Skeletal muscle tissue (tissue), 4 donors: Measurements from ENCODE around the gene GJC1. TPM values are rescaled to one million over a fixed set of nuclear protein-coding genes. Genes with fewer than 3 reads are reported as not detected.
A peak's percentile ranks its signal among the peaks of the same experiment; 100 is the strongest.

Source experiments
- H3K27ac ChIP-seq: one replicate; pipeline ENCODE4 v1.7.0; 2013; ENCODE audit warnings: mild to moderate bottlenecking, low read depth, low read length, inconsistent platforms
- H3K27me3 ChIP-seq, 3 donors: one replicate each; pipeline ENCODE4 v1.7.0; 2013; ENCODE audit warnings: low read length in 3 of 3; ENCODE audit not compliant: control insufficient read depth in 3 of 3, insufficient read depth in 3 of 3
- H3K36me3 ChIP-seq, 3 donors: one replicate each; pipeline ENCODE4 v1.7.0; 2013; ENCODE audit warnings: low read length in 3 of 3; ENCODE audit not compliant: control insufficient read depth in 3 of 3, insufficient read depth in 3 of 3
- H3K4me1 ChIP-seq, 3 donors: one replicate each; pipeline ENCODE4 v1.7.0; 2013; ENCODE audit warnings: low read length in 3 of 3, mild to moderate bottlenecking in 3 of 3; ENCODE audit not compliant: control insufficient read depth in 3 of 3, insufficient read depth in 3 of 3
- H3K4me3 ChIP-seq, 3 donors: one replicate each; pipeline ENCODE4 v1.7.0; 2013; ENCODE audit warnings: low read length in 3 of 3
- H3K9ac ChIP-seq, 3 donors: one replicate each; pipeline ENCODE4 v1.7.0; 2013; ENCODE audit warnings: low read length in 3 of 3, mild to moderate bottlenecking in 3 of 3, moderate library complexity in 2 of 3, low read depth in 1 of 3
- H3K9me3 ChIP-seq, 3 donors: one replicate each; pipeline ENCODE4 v1.7.0; 2013; ENCODE audit warnings: low read length in 3 of 3; ENCODE audit not compliant: control insufficient read depth in 3 of 3
- total RNA-seq: library from RNA; depleted of rRNA; stranded (reverse); fragments of >200 nt; gene quantifications from one replicate; pipeline ENCODE4 v1.2.3, GENCODE V29; 2014
- donor health status: Osteomylitis.

GJC1 gene
- total RNA-seq, 1 donor from 2014 or later: 24.5 TPM

DNA sequence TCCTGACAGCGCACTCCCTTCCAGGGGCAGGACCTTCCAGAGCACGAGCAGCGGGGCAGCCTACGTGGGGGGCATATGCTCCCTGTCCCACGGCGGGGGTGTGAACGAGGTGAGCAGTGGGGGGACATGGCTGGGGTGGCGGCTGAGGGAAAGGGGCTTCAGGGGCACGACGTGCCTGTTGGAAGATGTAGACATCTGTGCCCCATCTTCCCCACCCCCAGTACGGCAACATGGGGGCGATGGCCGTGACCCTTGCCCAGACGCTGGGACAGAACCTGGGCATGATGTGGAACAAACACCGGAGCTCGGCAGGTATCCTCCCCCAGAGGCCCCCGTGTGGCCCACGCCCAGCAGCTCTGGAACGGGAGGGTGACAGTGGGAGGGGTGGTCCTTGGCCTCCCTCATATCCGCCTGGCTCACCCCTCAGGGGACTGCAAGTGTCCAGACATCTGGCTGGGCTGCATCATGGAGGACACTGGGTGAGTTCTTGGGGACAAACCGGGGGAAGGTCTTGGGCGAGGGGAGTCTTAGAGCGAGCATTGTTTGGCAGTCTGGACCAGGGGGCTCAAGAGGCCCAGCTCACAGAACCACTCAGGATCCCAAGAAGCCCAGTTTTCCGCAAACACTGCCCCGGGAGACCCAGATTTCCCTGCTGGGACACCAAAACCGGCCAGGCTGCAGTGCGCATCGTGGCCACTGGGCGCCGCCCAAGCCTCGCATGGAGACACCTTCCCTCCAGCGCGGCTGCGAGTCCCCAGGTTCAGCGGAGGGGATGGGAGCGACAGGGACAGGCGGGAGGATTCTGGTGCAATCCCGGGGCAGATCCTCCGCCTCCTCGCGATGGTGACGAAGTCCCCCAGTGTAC, 55.6 kb downstream of the GJC1 start:
- Histone ChIP-seq H3K9ac (peak overlapping the region in 2 of 3 donors; percentile 1 to 62), H3K4me1 (peaks cover 17 to 26% (median 18%) of the 10 kb centered on the region in 3 donors), H3K9me3 (no peaks in the 10 kb centered on the region), H3K4me3 (peak overlapping the region; percentile 65 to 77 (median 76)), H3K27ac (no peak overlapping the region), H3K27me3 (peaks cover 11 to 30% (median 19%) of the 10 kb centered on the region in 3 donors), H3K36me3 (no peaks in the 10 kb centered on the region)

DNA sequence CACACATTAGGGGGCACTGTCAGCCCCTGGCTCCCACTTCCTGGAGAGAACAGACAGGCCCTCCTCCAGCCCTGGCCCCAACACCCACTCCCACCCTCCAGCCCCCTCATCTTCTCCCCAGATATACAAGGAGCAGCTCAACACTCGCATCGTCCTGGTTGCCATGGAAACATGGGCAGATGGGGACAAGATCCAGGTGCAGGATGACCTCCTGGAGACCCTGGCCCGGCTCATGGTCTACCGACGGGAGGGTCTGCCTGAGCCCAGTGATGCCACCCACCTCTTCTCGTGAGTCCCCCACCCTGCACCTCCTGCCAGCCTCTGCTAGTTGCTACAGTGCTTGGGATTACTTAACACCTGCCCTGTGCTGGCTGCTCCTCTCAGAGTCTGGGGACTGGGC, 56.9 kb downstream of the GJC1 start:
- Histone ChIP-seq H3K27ac (no peak overlapping the region), H3K4me1 (peaks cover 13 to 18% (median 14%) of the 10 kb centered on the region in 3 donors)

DNA sequence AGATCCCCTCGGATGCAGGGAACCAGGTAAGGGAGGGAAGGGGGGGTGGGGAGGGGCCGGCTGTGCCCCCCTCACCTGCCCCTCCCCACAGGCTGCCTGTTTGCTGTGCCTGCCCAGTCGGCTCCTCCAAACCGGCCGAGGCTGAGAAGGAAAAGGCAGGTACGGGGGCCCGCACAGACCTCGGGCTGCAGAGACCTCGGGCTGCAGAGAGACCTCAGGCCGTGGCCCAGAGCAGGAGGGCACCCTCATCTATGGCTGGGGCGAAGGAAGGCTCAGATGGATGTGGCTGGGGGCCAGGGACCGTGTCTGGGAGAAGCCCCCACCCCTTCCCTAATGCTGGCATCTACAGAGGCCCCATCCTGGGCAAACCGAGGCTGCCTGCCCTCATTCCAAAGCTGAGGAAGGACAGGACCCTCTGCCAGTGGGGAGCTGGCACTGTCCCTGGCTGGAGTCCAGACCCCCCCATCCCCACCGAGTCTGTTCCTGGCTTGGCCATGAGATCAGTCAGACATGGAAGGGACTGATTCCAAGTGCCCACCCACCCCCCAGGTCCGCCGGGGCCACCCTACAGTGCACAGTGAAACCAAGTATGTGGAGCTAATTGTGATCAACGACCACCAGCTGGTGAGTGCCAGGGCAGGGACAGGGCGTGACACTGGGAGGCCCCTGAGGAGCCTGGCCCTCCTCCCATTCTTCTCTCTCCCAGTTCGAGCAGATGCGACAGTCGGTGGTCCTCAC, 57.6 kb downstream of the GJC1 start:
- H3K27me3 ChIP-seq: peaks cover 7 to 20% (median 7%) of the 10 kb centered on the region in 3 donors
- no peak overlapping the region for H3K27ac ChIP-seq
- H3K4me3 ChIP-seq: no peak overlapping the region
- no peaks in the 10 kb centered on the region for H3K9me3 ChIP-seq
- no peaks in the 10 kb centered on the region for H3K36me3 ChIP-seq
- no peak overlapping the region for H3K9ac ChIP-seq
- H3K4me1 ChIP-seq: peaks cover 13 to 18% (median 14%) of the 10 kb centered on the region in 3 donors

More for the DNA sequence above, 56.9 kb downstream of the GJC1 start:
- Histone ChIP-seq H3K4me3 (no peak overlapping the region), H3K36me3 (no peaks in the 10 kb centered on the region), H3K9me3 (no peaks in the 10 kb centered on the region), H3K27me3 (peaks cover 7 to 25% (median 14%) of the 10 kb centered on the region in 3 donors), H3K9ac (no peak overlapping the region)

DNA sequence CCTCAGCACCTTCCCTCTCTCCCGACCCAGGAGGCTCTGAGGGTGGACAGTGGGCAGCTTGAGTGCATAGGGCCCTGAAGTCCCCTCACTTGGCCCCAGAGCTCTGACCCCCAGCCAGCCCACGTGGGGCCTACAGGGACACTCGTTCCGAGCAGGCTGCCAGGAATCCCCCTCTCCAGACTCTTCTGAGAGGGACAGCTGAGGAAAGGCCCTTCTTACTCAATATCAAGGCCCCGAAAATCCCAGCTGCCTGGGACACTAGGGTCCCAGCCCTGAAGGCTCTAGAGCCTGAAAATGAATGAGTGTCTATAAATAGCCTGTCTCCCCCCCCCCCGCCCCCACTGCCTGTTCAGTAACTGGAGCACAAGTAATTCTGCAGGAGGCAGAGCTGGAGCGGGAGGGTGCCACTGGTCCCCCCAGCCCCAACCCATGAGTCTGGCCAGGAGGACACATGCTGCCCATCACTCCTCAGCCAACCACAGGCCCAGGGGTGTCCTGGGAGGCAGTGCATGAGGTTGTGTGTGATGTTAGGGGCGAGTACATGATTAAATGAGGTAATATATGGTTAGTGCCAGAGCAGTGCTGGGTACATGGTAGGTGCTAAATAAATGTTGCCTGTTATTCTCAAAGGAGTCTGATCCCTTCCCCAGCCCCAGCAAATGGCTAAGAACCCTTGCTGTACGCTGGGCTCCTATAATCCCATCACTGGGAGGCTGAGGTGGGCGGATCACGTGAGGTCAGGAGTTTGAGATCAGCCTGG, 59.7 kb downstream of the GJC1 start:
- Histone ChIP-seq H3K9ac (no peak overlapping the region), H3K27ac (no peak overlapping the region), H3K27me3 (peaks cover 6 to 19% (median 10%) of the 10 kb centered on the region in 3 donors), H3K4me1 (peaks cover 7 to 13% (median 7%) of the 10 kb centered on the region in 3 donors), H3K36me3 (no peaks in the 10 kb centered on the region), H3K9me3 (no peaks in the 10 kb centered on the region), H3K4me3 (no peak overlapping the region)

DNA sequence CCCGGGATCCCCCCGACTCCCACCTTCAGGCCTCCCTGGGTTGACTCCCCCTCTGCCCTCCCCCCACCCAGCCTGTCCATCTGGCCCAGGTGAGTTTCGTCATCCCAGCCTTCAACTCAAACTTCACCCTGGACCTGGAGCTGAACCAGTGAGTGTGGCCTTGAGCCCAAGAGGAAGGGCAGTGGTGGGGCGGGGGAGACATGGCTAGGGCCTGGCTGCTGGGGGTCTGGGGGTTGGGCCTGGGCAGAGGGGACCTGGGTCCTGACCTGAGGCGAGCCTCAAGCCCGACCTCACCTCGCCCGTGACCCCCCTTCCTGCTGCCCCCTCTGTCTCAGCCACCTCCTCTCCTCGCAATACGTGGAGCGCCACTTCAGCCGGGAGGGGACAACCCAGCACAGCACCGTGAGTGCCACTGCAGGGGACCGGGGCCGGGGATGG, 60.4 kb downstream of the GJC1 start:
- H3K4me1 ChIP-seq: peaks cover under 1 to 6% (median 2%) of the 10 kb centered on the region in 3 donors
- no peaks in the 10 kb centered on the region for H3K9me3 ChIP-seq
- peaks cover 6 to 19% (median 10%) of the 10 kb centered on the region in 3 donors for H3K27me3 ChIP-seq
- H3K4me3 ChIP-seq: no peak overlapping the region
- no peaks in the 10 kb centered on the region for H3K36me3 ChIP-seq
- no peak overlapping the region for H3K9ac ChIP-seq
- no peak overlapping the region for H3K27ac ChIP-seq

DNA sequence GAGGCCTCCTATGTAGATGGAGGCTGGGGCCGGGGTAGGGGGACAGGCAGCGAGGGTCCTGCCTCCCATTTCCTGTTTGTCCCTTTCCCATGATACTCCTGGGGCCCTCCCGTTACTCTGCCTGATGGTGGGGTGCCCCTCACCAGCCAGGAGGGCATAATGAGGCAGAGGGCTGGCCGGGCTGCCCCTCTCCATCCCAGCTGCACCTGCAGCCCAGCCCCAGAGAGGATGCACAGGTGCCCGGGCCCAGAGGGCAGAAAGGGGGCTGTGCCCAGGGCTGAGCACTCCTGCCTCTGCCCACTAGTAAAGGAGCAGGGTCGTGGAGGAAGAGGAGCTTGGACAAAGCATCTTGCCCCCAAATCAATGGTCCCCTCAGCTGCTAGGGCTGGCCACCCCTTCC, 60.9 kb downstream of the GJC1 start:
- Histone ChIP-seq H3K27ac (no peak overlapping the region), H3K4me3 (no peak overlapping the region), H3K36me3 (no peaks in the 10 kb centered on the region), H3K27me3 (peaks cover 6 to 19% (median 8%) of the 10 kb centered on the region in 3 donors), H3K4me1 (peaks cover 0 to 2% (median 1%) of the 10 kb centered on the region in 3 donors), H3K9ac (no peak overlapping the region), H3K9me3 (no peaks in the 10 kb centered on the region)

DNA sequence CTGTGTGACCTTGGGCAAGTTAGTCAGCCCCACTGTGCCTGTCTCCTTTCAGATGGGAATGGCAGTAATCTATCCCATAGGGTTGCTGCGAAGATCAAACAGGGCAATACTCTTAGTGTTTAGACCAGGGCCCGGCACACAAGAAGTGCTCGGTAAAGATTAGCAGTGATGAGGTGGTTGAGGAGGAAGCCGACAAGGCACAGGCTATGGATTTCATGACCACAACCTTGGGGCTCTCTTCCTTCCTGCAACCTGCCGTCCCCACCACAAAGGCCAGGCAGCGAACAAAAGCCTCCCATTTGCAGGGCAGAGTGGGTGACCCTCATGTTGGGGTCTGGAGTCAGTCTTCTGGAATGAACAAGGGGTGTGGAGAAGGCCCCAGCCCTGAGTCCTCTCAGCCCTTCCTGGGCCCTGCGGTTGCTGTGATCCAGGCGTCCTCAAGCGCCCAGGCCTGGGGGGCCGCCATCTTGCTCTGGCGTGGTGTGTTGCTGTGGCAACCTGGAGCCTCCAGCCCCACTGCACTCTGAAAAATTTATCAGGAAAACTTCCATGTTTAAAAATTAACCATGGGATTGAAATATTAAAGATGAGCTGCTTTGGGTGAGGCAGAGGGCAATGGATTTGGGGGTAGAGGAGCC, 61.5 kb downstream of the GJC1 start:
- Histone ChIP-seq H3K27me3 (peaks cover 6 to 19% (median 7%) of the 10 kb centered on the region in 3 donors), H3K9me3 (no peaks in the 10 kb centered on the region), H3K4me1 (peaks cover 0 to 2% (median 0%) of the 10 kb centered on the region in 3 donors), H3K9ac (no peak overlapping the region), H3K36me3 (no peaks in the 10 kb centered on the region), H3K27ac (no peak overlapping the region), H3K4me3 (no peak overlapping the region)

DNA sequence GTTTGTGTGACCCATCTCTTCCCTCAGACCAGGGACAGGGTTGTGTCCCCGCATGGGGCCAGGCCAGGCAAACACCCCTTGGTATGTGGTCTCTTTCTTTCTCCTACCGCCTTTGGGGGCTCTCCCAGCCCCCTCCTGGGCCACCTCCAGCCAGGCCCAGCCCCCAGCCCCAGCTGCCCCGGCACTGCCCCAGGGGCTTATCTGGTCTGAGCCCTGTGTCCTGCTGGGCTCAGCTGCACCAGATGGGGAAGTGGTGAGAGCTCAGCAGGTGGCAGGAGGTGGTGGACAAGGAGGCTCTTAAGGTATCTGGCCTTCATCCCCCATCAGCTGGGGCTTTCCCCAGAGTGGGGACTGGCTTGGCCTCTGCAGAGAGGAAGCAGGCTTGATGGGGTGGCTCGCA, 62.6 kb downstream of the GJC1 start:
- H3K9ac ChIP-seq: no peak overlapping the region
- no peaks in the 10 kb centered on the region for H3K36me3 ChIP-seq
- no peak overlapping the region for H3K4me3 ChIP-seq
- H3K4me1 ChIP-seq: peaks cover 0 to 2% (median 0%) of the 10 kb centered on the region in 3 donors
- no peaks in the 10 kb centered on the region for H3K9me3 ChIP-seq
- H3K27ac ChIP-seq: no peak overlapping the region
- peaks cover 0 to 8% (median 3%) of the 10 kb centered on the region in 3 donors for H3K27me3 ChIP-seq

DNA sequence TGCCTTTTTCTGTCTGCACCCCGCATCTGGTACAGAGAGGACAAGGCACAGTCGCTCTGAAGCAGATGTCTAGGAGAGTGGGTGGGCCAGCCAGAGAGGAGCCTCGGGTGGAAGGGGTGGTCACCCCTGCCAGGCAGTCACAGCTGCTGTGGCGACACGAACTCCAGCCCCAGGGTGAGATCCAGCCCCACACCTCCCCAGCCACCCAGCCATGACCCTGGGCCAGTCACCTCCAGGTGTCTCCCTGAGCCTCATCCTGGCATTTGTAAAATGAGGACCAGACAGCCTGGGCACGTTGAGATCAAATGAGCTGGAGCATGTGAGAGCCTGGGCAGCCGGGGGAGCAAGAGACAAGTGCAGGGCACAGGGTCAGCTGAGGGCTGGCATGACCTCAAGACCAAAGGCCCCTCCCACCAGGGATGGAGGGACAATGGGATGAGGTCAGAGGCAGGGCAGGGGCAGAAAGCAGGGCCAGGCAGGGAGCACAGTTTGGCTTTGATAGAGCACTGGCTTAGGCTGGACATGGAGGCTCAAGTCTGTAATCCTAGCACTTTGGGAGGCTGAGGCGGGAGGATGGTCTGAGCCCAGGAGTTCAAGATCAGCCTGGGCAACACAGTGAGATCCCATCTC, 63.6 kb downstream of the GJC1 start:
- Histone ChIP-seq H3K36me3 (no peaks in the 10 kb centered on the region), H3K27me3 (peaks cover under 1 to 8% (median 4%) of the 10 kb centered on the region in 3 donors), H3K27ac (no peak overlapping the region)

More for the DNA sequence above, 63.6 kb downstream of the GJC1 start:
- H3K4me3 ChIP-seq: no peak overlapping the region
- H3K9me3 ChIP-seq: no peaks in the 10 kb centered on the region
- no peak overlapping the region for H3K9ac ChIP-seq
- peaks cover 0 to 2% (median 0%) of the 10 kb centered on the region in 3 donors for H3K4me1 ChIP-seq
